ENCODE measurements around the gene NACC2.

Gene NACC2

DNA sequence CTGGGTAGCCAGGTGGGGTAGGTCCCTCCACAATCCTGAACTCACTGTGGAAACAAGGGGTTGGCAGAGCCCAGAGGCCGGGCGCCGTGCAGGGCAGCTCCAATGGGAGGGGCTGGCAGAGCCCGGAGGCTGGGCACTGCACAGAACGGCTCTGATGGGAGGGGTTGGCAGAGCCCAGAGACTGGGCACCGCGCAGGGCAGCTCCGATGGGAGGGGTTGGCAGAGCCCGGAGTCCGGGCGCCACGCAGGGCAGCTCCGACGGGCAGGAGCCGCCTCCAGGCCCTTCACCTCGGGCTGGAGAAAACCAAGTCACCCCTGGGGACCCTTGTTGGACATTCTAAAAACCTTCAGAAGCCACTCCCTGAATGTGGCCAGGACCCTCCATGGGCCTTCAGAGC lies 9.3 kb downstream of the NACC2 start:
- H3K4me2 ChIP-seq (ENCODE audit: low read depth, low read length, poor library complexity, severe bottlenecking) = no peak overlapping the region
- no peak overlapping the region for H3K9ac ChIP-seq (ENCODE audit: low read depth, low read length, poor library complexity, severe bottlenecking)
- no peaks in the 10 kb centered on the region for H3K9me2 ChIP-seq (replicated peaks; ENCODE audit: low read depth, low read length)

DNA sequence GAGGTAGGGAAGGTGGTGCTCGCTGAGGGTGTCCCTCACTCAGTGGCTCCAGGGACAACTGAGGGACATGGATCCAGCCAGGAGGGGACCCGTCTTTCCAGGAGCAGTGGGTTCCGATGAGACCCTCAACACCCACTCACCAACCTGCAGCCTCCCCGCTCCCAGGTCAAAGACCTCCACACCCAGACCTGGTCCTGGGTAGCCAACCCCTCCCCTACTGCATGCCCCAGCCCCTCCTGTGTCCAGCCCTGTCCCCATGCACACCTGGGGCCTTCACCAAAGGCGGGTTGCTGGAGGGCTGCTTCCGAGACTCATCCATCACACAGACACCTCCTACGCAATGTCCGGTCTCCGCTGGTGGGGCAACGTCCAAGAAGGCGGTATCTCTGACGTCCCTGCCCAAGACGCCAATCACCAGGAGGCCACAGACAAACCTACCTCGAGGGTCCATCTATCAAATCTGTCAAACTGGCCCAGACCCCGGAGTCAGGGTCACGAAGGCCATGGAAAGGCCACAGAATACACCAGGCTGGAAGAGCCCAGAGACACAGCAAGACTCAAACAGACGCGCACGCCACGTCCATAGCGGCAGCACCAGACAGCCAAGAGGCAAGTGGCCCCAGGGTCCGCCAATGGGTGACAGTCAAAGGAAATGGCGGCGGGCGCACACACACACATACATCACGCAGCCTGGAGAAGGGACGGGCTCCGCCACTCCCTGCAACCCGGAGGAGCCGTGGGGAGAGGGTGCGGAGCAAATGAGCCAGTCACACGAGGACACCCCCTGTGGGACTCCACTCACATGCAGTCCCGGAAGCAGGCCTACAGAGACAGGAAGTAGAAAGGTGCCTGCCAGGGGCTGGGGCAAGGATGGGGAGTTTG lies 10.8 kb downstream of the NACC2 start:
- Histone ChIP-seq H3F3A (ENCODE audit: low read depth) (no peaks in the 10 kb centered on the region), H3K9ac (ENCODE audit: low read depth, low read length, poor library complexity, severe bottlenecking) (no peak overlapping the region), H3K27me3 (ENCODE audit: insufficient read depth, low read length, poor library complexity, severe bottlenecking) (no peaks in the 10 kb centered on the region), H3K36me3 (ENCODE audit: insufficient read depth, low read length) (no peaks in the 10 kb centered on the region), H3K4me3 (ENCODE audit: low read length, poor library complexity, severe bottlenecking) (no peak overlapping the region), H2AFZ (ENCODE audit: low read length) (no peak overlapping the region), H3K4me2 (ENCODE audit: low read depth, low read length, poor library complexity, severe bottlenecking) (no peak overlapping the region), H4K20me1 (ENCODE audit: insufficient read depth, low read length, poor library complexity, severe bottlenecking) (no peaks in the 10 kb centered on the region), H3K9me2 (replicated peaks; ENCODE audit: low read depth, low read length) (no peaks in the 10 kb centered on the region), H3K4me1 (ENCODE audit: insufficient read depth, low read length, poor library complexity, severe bottlenecking) (peaks cover 19% of the 10 kb centered on the region), H3K9me3 (ENCODE audit: insufficient read depth, low read depth, low read length) (no peaks in the 10 kb centered on the region), H3K79me2 (ENCODE audit: insufficient read depth, low read length) (no peaks in the 10 kb centered on the region)
- no peak for TF ChIP-seq EZH2phosphoT487 (IDR thresholded peaks at IDR 0.05; ENCODE audit: borderline replicate concordance)
- TF ChIP-seq, protein P1, sequence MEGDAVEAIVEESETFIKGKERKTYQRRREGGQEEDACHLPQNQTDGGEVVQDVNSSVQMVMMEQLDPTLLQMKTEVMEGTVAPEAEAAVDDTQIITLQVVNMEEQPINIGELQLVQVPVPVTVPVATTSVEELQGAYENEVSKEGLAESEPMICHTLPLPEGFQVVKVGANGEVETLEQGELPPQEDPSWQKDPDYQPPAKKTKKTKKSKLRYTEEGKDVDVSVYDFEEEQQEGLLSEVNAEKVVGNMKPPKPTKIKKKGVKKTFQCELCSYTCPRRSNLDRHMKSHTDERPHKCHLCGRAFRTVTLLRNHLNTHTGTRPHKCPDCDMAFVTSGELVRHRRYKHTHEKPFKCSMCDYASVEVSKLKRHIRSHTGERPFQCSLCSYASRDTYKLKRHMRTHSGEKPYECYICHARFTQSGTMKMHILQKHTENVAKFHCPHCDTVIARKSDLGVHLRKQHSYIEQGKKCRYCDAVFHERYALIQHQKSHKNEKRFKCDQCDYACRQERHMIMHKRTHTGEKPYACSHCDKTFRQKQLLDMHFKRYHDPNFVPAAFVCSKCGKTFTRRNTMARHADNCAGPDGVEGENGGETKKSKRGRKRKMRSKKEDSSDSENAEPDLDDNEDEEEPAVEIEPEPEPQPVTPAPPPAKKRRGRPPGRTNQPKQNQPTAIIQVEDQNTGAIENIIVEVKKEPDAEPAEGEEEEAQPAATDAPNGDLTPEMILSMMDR (conservative IDR thresholded peaks at IDR 0.05; ENCODE audit: low read length) = no peak

More for the DNA sequence above, 9.3 kb downstream of the NACC2 start:
- no peaks in the 10 kb centered on the region for H3K79me2 ChIP-seq (ENCODE audit: insufficient read depth, low read length)
- H2AFZ ChIP-seq (ENCODE audit: low read length) = no peak overlapping the region
- TF ChIP-seq EZH2phosphoT487 (IDR thresholded peaks at IDR 0.05; ENCODE audit: borderline replicate concordance) = no peak
- TF ChIP-seq, protein P1 (conservative IDR thresholded peaks at IDR 0.05; ENCODE audit: low read length) = no peak
- no peaks in the 10 kb centered on the region for H3F3A ChIP-seq (ENCODE audit: low read depth)
- no peaks in the 10 kb centered on the region for H3K36me3 ChIP-seq (ENCODE audit: insufficient read depth, low read length)
- H3K9me3 ChIP-seq (ENCODE audit: insufficient read depth, low read depth, low read length) = no peaks in the 10 kb centered on the region
- peaks cover 16% of the 10 kb centered on the region for H3K4me1 ChIP-seq (ENCODE audit: insufficient read depth, low read length, poor library complexity, severe bottlenecking)
- no peak overlapping the region for H3K4me3 ChIP-seq (ENCODE audit: low read length, poor library complexity, severe bottlenecking)
- no peaks in the 10 kb centered on the region for H3K27me3 ChIP-seq (ENCODE audit: insufficient read depth, low read length, poor library complexity, severe bottlenecking)
- H4K20me1 ChIP-seq (ENCODE audit: insufficient read depth, low read length, poor library complexity, severe bottlenecking) = no peaks in the 10 kb centered on the region

DNA sequence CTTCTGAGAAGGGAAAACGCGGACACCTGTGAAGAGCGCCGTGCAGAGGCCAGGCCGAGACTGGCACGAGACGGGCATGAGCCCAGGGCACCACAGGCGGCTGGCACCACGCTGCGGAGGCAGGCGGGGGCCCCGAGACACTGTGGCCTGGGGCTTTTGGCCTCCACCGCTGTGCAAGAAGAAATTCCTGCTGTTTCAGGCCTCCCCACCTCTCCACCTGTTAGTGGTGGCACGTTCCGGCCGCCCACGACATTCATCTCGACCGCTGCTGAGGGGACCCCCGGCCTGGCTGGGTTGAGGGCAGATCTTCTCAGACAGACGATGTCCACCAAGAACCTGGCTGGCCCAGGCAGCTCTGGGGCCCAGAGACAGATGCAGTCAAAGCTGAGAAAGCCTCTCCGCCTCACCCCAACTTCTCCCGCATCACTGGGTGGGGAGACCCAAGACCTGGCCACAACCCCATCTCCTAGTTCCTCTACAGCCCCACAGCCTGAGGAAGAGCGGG lies 11.5 kb downstream of the NACC2 start:
- no peak overlapping the region for H3K9ac ChIP-seq (ENCODE audit: low read depth, low read length, poor library complexity, severe bottlenecking)
- no peaks in the 10 kb centered on the region for H3K9me2 ChIP-seq (replicated peaks; ENCODE audit: low read depth, low read length)
- no peaks in the 10 kb centered on the region for H3K9me3 ChIP-seq (ENCODE audit: insufficient read depth, low read depth, low read length)
- H4K20me1 ChIP-seq (ENCODE audit: insufficient read depth, low read length, poor library complexity, severe bottlenecking) = no peaks in the 10 kb centered on the region
- no peak for TF ChIP-seq EZH2phosphoT487 (IDR thresholded peaks at IDR 0.05; ENCODE audit: borderline replicate concordance)
- TF ChIP-seq, protein P1 (conservative IDR thresholded peaks at IDR 0.05; ENCODE audit: low read length) = no peak
- no peaks in the 10 kb centered on the region for H3F3A ChIP-seq (ENCODE audit: low read depth)
- H3K4me3 ChIP-seq (ENCODE audit: low read length, poor library complexity, severe bottlenecking) = no peak overlapping the region
- H3K27me3 ChIP-seq (ENCODE audit: insufficient read depth, low read length, poor library complexity, severe bottlenecking) = no peaks in the 10 kb centered on the region
- H3K36me3 ChIP-seq (ENCODE audit: insufficient read depth, low read length) = no peaks in the 10 kb centered on the region
- peaks cover 12% of the 10 kb centered on the region for H3K4me1 ChIP-seq (ENCODE audit: insufficient read depth, low read length, poor library complexity, severe bottlenecking)
- H3K4me2 ChIP-seq (ENCODE audit: low read depth, low read length, poor library complexity, severe bottlenecking) = no peak overlapping the region
- H3K79me2 ChIP-seq (ENCODE audit: insufficient read depth, low read length) = no peaks in the 10 kb centered on the region
- H2AFZ ChIP-seq (ENCODE audit: low read length) = no peak overlapping the region
